ENCODE data around the gene RSPH1. TPM values are rescaled to one million over a fixed set of nuclear protein-coding genes. Genes with fewer than 3 reads are reported as not detected.

RSPH1 gene
- total RNA-seq, 1 experiment from 2014 or later: 1.5 TPM

GRCh38 chr21:42439284-42440186, 56.5 kb downstream of the RSPH1 start:
- no peak for TF ChIP-seq SRF (IDR thresholded peaks at IDR 0.05; ENCODE audit: low read depth)
- no peak for TF ChIP-seq MAX (IDR thresholded peaks at IDR 0.05)
- no peak for TF ChIP-seq SIN3A (IDR thresholded peaks at IDR 0.05; ENCODE audit: low read depth)
- TF ChIP-seq CTCF (IDR thresholded peaks at IDR 0.05 in 2 of 3, conservative IDR thresholded peaks at IDR 0.05 in 1 of 3; ENCODE audit: borderline replicate concordance in 1 of 3, insufficient read depth in 1 of 3, low read depth in 2 of 3, low read length in 2 of 3): no peak
- no peak for TF ChIP-seq EGR1 (IDR thresholded peaks at IDR 0.05; ENCODE audit: low read depth)
- no peak for TF ChIP-seq TCF7L2 (IDR thresholded peaks at IDR 0.05; ENCODE audit: borderline replicate concordance, extremely low read depth, insufficient read depth, insufficient read length)
- no peak for TF ChIP-seq YY1 (IDR thresholded peaks at IDR 0.05; ENCODE audit: extremely low read depth, insufficient replicate concordance, low read depth, low read length)
- no peak for TF ChIP-seq ATF3 (IDR thresholded peaks at IDR 0.05)
- no peak for TF ChIP-seq RAD21 (IDR thresholded peaks at IDR 0.05; ENCODE audit: low read depth)
- no peak for TF ChIP-seq EZH2phosphoT487 (IDR thresholded peaks at IDR 0.05; ENCODE audit: borderline replicate concordance)
- no peak for TF ChIP-seq JUND (IDR thresholded peaks at IDR 0.05)
- Histone ChIP-seq H3K4me1 (ENCODE audit: control insufficient read depth in 1 of 2, insufficient read depth in 2 of 2, low read length in 2 of 2) (no peaks in the 10 kb centered on the region), H3K4me2 (ENCODE audit: low read length) (no peak overlapping the region), H3K27me3 (ENCODE audit: insufficient read depth, low read length) (peaks cover 7% of the 10 kb centered on the region; the same call in 1 of the 2 replicates), H3K9me3 (ENCODE audit: control insufficient read depth in 1 of 2, insufficient read depth in 1 of 2, low read depth in 1 of 2, low read length in 2 of 2) (no peaks in the 10 kb centered on the region), H3K79me2 (ENCODE audit: insufficient read depth, low read length) (no peaks in the 10 kb centered on the region), H3K36me3 (ENCODE audit: control insufficient read depth in 1 of 2, insufficient read depth in 2 of 2, low read length in 2 of 2) (no peaks in the 10 kb centered on the region), H4K20me1 (ENCODE audit: insufficient read depth) (no peaks in the 10 kb centered on the region), H3K27ac (ENCODE audit: low read depth, low read length) (no peak overlapping the region), H2AFZ (ENCODE audit: low read depth, low read length, poor library complexity, severe bottlenecking) (no peak overlapping the region), H3K4me3 (replicated peaks in 1 of 2; ENCODE audit: low read depth in 1 of 2, low read length in 2 of 2) (no peak overlapping the region), H3K9ac (ENCODE audit: low read length) (no peak overlapping the region), H3K9me2 (ENCODE audit: insufficient read depth) (no peaks in the 10 kb centered on the region)
- ChIA-PET CTCF (no interaction called here), RAD21 (ENCODE audit: low non-redundant PET in 1 of 2, low total read pairs in 2 of 2, uncharacterized antibody in 2 of 2, unreplicated experiment in 2 of 2) (no interaction called here), POLR2A (no interaction called here)
- intact Hi-C loops (cut with micrococcal nuclease): no loop called here
- no TSS peak for BruUV-seq (replicated peaks)
- ATAC-seq (no peak), DNase-seq (ENCODE audit: low read depth, low spot score) (no peak)
